Activated CD4-positive, alpha-beta T cell treated with anti-CD3 and anti-CD28 coated beads, Interleukin-2, amount 50 U/mL, for 48 hours (primary cell): Measurements from ENCODE around the gene COX4I2.
"Not testable (repeated sequence)": the region's sequence is repeated elsewhere in the genome, so short reads cannot be mapped to it uniquely, and the experiment has no call there.

Experiments used
- DNase-seq, 2 experiments: peaks; one replicate each; pipeline ENCODE4 v3.0.0-alpha.2; 2020

COX4I2 gene

DNA sequence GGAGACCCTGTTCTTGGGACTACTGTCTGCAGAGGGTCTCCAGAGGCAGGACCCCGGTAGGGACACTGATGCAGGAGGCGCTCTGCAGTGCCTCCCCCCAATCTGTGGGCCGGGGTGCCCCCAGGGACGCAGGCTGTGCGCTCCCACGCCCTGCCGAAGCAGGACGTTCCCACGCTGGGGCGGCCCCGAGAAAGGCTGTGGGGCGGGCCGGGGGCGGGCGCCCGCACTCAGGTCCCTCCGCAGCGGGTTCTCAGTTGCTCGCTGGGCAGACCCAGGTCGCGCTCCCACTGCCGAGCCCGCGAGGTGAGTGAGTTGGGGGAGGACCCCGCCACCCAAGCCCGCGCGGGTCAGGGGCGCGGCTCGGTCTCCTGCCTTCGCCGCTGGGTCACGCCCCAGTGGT, at the start of gene COX4I2:
TSS of gene COX4I2 (plus strand) at position 253 of the 400 bp plus-strand sequence. CDS start 1,106 bp downstream, outside the sequence.
- DNase-seq: no peak

DNA sequence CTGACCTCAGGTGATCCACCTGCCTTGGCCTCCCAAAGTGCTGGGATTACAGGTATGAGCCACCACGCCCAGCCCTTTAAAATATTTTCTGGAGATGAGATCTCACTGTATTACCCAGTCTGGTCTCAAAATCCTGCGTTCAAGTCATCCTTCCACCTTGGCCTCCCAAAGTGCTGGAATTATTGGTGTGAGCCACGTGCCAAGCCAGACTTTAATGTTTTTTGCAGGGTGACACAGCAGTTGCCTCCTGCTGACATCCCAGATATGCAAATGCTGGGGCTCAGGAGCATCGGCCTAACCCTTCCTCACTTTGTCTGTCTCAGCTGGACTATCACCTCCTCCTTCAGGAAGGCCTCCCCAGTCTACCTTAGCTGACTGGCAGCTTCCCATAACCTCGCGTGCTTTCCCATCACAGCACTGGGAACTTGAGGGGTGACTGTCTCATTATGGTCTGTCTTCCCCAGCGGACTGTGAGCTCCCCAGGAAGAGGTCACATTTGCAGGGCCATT, 46.9 kb upstream of the COX4I2 start:
- DNase-seq: no peak

DNA sequence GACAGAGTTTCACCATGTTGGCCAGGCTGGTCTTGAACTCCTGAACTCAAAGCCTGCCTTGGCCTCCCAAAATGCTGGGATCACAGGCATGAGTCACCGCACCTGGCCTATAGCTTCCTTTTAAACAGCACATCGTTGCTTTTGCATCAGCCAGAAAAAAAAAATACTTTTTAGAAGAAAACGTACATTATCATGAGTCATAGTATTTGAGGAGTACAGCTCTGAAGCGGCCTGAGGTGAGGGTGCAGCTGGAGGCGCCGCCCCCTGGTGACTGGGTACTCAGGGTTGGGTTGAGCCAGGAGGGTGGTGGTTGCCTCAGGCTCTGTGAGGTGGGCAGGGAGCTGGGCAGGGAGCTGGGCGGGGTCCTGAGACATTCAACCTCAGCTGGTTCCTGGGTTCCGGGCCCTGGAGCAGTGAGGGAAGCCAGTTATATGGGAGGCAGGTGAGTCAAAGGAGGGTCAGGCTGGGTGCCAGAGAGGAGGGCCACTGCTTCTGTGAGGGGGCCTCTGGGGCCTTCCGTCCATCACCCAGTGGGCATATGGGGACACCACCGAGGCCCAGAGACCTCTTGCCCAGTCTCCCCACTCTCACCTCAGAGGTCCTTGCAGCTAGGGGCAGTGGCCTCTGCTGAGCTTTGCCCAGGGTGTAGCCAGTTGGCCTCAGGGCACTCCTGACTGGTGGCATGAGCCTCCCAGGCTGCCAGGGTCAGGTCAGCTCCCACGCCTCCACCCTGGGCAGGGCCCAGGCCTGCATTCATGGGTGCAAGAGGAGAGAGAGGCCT, 44.3 kb upstream of the COX4I2 start:
- peak; percentile 18 to 36 for DNase-seq

DNA sequence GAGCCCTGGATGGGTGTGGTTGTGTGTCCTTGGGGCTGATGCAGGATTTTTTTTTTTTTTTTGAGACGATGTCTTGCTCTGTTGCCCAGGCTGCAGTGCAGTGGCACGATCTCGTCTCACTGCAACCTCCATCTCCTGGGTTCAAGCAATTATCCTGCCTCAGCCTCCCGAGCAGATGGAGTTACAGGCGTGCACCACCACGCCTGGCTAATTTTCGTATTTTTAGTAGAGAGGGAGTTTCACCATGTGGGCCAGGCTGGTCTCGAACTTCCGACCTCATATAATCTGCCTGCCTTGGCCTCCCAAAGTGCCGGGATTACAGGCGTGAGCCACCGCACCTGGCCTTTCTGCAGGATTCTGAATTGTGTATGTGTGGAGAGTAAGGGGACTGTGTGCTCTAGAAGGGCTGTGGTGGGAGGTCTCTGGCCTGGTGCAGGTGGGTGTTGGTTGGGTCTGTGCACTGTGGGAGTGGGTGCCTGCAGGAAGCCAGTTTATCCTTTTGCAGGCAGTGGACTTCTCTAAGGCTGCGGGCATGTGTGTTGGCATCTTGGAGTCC, 43.6 kb upstream of the COX4I2 start:
- no peak for DNase-seq

DNA sequence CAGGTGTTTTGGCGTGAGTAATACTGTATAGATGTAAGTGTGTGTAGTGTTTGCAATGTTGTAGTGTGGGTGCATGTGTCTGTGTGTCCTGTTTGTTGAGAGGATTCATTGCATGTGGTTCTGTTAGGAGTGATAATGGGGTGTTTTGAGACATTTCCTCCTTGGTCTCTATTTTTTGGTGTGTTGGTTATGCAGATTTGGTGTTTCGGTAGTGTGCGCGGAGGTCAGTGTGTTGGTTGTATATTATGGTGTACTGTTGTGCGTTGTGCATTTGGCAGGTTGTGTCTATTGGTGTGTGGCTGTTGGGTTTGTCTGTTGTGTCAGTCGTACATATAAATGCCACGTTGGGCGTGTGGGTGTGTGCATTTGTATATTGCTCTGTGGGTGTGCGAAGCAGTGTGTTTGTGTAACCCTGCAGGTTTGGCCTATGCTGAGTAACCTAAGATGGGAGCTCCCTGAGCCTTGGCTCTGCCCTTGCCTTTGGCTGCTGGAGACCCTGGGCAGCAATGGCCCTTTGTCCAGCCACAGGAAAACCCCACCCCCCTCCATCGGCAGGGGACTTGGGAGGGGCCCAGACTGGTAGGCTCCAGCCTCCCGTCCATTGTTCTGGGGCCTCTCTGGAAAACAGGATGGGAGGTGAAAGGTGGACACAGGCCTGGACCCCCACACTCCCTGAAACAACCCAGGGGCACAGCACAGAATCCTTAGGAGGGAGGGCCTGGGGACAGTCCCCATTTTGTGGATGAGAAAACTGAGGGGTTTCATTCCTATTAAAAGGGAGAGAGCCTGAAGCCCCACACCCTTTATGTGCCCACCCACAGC, 42.9 kb upstream of the COX4I2 start:
- no peak for DNase-seq

DNA sequence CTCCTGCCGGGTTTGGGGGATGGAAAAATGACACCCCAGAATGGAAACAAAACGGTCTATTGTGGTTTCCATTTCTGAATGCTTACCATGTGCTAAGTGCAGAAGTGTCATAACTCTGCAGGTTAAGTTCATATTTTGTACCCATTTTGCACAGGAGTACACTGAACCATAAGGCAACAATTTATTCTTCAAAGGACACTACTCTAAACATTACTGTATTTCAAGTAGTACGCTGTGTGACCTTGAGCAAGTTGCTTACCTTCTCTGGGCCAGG, 42.4 kb upstream of the COX4I2 start:
- DNase-seq: no peak

DNA sequence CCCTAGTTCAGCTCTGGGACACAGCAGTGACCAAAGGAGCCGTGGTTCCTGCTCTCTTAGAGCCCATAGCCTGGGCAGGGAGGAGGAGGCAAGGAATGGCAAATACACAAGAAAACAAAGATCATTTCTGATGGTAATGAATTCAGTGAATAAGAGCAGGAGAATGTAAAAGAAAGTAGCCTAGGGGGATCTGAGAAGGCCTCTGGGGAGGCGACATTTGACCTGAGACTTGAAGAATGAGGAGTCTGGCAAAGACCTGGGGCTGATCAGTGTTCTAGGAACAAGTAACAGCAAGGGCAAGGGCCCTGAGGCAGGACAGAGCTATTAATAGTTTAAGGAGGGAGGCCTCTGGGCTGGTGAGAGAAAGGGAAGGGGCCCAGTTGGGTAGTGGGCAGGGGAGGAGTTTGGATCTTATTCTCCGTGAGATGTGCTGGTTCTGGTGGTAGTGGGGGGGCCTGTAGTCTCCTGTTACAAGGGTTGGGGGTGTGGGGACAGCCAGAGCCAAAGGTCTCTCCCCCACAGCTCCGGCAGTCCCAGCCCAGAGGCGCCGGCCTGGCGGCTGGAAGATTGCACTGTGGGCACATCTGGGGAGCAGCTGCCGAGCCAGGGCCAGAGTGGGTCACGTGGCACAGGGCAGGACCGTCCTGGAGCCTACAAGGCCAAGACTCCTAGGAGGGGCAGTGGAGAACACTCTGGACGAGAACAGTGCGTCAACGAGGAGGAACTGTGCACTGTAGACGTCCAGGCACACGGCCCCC, 41.9 kb upstream of the COX4I2 start:
- no peak for DNase-seq

DNA sequence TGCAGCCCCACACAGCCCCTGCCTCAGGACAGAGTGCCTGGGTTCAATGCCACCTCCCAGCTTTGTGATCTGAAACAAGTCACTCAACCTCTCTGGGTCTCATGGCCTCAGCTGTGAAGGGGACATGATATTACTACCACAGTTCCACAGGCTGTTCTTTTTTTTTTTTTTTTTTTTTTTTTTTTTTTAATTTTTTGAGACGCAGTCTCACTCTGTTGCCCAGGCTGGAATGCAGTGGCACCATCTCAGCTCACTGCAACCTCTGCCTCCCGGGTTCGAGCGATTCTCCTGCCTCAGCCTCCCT, 41.3 kb upstream of the COX4I2 start:
- DNase-seq: not testable (repeated sequence)

DNA sequence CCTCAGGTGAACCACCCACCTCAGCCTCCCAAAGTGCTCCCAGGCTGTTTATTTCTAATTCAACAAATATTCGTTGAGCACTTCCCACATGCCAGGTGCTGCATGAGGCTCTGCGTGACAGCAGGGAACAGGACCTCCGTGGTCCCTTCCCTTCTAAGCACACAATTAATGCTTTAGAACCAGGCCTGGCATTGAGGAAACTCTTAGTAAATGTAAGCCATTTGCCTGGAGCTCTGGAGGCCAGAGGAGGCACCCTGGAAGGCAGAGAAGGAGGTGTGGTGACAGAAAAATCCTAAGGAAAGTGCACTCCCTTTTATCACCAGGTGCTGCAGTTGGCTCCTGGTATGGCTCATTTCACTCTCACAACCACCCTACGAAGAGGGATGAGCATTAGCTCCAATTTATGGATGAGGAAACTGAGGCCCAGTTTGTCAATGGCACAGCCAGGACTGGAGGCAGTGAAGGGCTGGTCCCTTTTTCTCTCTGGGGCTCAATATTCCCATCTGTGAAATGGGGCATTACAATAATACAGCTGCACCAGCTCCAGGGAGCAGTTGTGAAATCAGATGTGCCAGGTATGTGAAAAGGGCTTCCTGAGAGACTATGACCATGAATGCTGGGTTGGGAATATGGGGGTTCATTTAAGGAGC, 40.8 kb upstream of the COX4I2 start:
- no peak for DNase-seq

DNA sequence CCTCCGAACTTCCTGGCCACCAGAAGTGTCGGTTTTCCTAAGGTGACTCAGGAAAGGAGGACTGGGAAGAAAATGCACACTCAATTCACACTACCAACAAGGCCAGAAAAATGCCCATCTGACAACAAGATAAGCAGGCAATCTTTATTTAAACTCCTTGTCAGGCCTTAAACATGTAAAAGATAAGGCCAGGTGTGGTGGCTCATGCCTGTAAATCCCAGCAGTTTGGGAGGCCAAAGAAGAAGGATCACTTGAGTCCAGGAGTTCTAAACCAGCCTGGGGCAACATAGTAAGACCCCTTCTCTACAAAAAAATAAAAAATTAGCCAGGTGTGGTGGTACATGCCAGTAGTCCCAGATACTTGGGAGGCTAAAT, 40.2 kb upstream of the COX4I2 start:
- no peak for DNase-seq

DNA sequence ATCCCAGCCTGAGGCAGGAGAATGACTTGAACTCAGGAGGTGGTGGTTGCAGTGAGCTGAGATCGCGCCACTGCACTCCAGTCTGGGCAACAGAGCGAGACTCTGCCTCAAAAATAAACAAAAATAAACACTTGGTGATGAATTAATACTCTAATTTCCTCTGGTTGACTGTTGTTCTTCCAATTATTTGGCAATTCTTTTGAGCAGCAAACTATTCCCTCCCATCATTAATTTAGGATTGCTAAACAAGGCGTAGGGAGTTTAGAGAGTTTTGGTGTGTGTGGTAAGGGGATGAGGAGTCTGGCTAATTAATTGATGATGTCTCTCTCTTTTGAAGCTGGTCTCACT, 35.3 kb upstream of the COX4I2 start:
- DNase-seq: no peak

DNA sequence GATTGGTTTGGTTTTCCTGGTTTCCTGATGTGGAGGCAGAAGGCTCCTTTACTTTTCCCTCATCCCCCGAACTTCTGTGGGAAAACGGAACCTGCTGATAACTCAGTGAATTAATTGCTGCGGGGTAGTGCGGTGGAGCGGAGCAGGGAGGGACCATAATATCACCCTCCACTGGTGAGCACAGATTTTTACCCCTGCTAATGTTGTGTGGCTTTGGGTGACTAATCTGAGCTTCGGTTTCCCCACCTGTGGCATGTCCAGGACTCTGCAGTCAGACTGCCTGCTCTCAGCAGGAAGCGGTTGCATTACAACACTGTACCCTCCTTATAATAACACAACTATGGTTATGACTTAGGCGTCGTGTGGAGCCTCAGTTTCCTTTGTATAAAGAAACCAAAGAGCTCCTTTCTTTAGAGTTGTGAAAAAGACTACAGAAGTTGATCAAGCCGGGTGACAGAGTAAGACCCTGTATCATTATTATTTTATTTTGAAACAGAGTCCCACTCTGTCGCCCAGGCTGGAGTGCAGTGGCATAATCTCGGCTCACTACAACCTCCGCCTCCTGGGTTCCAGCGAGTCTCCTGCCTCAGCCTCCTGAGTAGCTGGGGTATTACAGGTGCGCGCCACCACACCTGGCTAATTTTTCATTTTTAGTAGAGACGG, 34.8 kb upstream of the COX4I2 start:
- peak; percentile 58 to 62 for DNase-seq

DNA sequence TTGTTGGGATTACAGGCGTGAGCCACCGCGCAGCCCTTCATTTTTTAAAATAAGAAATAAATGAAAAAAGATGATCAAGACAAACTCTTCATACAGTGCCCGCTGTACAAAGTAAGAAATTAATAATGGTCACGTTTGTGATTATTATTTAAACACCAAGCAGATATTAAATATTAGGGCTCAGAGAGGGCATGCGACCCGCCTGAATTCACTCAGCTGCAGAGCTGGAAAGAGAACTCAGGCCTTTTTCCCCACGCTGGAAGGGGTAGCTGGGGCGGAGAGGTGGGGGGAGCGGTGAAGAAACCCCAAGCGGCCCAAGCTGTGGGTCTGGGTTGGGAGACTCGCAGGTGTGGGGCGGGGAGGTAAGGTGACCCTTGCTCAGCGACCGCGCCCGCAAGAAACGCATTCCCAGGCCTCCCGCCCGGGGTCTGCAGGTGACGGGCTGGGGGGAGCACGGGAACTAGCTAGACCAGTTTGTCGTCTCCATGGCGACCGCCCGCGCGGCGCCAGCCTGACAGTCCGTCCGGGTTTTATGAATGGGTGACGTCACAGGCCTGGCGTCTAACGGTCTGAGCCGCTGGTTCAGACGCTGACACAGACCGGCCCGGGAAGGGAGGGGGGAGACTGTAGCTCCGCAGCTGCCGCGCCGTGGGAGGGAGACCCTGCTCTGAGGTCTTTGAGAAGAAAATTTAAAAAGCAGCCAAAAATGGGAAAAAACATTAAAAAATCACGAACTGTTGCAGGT, 33.7 kb upstream of the COX4I2 start:
- peak; percentile 73 to 84 for DNase-seq

DNA sequence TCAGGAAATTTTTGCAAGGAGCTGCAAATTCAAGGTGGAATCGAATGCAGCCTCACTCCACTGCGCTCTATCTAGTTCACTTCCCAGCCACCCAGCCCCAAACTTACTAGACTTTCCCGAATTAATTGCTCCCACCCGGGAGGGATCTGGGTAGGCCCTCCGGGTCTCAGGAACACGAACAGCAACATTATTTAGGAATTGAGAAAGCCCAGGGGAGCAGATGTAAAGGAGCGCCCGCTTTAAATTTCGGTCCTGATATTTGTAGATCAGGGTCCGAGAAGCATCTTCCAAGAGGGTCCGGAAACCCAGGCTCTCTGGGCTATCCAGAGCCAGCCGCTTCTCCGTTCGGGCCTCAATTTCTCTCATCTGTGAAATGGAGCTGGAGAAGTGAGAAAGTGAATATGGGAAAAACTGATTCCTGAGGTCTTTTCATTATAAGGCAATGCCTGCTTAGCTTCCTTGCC, 33.1 kb upstream of the COX4I2 start:
- no peak for DNase-seq

DNA sequence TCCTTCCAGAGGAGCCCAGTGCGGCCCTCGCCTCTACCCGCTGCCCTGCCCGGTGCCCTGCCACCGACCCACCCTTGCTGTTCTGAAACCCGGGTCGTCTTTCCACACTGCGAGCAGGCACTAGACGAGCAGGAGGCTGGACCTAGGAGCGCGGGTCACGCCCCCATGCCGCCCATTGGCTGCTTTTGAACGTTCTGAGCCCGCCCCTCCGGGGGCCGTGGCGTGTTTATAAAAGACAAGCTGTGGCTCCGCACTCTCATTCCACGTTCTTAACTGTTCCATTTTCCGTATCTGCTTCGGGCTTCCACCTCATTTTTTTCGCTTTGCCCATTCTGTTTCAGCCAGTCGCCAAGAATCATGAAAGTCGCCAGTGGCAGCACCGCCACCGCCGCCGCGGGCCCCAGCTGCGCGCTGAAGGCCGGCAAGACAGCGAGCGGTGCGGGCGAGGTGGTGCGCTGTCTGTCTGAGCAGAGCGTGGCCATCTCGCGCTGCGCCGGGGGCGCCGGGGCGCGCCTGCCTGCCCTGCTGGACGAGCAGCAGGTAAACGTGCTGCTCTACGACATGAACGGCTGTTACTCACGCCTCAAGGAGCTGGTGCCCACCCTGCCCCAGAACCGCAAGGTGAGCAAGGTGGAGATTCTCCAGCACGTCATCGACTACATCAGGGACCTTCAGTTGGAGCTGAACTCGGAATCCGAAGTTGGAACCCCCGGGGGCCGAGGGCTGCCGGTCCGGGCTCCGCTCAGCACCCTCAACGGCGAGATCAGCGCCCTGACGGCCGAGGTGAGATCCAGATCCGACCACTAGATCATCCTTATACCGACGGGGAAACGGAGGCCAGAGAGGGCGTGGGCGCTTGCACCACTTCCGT, 32.4 kb upstream of the COX4I2 start, which contains the start of gene ID1:
TSS of gene ID1 (plus strand) at position 259 of the 871 bp plus-strand sequence. CDS start at position 358, 99 bp downstream.
- DNase-seq: peak; percentile 91 to 93

DNA sequence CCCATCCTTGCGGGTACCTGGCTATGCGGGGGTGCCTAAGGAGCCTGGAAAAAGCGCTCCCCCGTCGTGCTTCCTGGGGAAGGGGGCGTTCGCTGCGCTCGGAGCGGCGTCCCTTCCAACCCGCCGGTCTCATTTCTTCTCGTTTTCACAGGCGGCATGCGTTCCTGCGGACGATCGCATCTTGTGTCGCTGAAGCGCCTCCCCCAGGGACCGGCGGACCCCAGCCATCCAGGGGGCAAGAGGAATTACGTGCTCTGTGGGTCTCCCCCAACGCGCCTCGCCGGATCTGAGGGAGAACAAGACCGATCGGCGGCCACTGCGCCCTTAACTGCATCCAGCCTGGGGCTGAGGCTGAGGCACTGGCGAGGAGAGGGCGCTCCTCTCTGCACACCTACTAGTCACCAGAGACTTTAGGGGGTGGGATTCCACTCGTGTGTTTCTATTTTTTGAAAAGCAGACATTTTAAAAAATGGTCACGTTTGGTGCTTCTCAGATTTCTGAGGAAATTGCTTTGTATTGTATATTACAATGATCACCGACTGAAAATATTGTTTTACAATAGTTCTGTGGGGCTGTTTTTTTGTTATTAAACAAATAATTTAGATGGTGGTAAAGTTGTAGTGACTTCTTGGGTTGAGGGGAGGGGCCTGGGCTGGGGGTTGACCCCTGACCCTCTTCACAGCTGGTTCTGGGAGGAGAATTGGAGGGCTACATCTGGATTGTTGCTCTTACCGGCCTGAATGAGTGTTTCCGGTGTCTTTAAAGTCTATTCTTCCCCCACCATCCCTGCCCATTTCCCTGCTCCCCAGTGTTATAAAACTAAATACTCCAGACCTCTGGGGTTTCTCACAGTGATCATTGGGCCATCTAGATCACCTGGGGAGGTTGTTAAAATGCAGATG, 31.6 kb upstream of the COX4I2 start:
- DNase-seq: peak; percentile 11 to 35

DNA sequence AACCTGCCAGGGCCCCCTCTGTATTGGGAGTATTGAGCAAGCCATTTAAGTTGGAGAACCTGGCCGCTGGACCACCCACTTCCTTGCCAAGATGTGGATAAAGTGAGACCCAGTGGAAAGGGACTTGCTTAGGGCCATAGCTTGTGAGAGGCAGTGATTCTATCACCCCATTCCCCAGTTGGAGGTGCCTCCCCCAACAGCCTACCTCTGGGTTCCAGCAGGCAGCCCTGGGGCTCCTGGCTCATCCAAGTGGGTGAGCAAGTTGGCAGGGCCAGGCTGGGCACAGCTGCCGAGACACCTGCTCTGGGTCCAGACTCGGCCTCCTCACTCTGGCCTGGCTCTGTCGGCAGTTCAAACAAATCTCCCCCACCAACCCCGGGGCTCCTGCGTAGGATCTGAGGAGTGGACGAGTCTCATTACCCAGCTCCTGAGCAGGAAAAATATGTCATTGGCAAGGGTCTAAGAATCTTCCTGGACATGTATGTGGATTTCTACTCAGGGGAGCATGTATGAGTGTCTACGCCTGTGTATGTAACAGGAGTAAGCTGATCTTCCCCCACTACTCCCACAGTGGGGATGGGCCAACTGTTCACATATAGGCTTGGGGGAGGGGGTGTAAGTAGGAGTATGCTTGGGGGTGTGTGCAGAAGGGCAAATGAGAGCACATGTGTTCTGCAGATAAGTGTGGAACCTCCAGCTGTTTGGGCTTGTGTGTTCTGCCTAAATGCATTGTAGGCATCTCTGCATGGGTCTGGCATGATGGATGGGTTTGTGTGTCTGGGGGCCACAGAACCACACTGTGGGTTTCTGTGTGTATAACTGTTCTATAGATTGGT, 30.7 kb upstream of the COX4I2 start:
- no peak for DNase-seq

DNA sequence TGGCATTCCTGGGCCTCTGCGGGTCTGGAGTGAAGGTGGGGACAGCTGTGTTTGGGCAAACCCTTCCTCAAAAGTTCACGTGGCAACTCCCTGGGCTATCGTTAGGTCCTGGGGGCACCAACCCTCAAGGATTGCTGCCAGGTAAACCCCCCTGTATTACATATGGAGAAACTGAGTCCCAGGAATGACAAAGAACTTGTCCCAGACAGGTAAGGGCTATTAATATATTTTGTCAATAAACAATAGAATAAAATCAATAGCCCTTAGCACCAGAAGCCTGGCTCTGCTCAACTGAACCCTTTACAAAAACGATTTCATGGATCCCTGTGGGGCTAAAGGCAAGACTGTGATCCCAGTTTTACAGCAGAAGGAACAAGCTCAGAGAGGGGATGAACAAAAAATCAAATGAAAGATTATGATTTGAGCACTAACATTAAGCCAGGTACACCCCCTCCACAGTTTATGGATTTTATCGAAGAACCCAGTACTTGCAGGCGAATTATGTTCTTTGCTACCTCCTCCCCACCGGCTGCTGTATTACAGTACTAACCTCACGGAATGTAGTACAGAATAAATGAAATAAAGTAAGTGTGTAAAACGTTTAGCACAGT, 30.0 kb upstream of the COX4I2 start:
- DNase-seq: no peak
